Keratinocyte (primary cell): Measurements from ENCODE around the gene DSCAM. TPM values are rescaled to one million over a fixed set of nuclear protein-coding genes. Genes with fewer than 3 reads are reported as not detected.

ENCODE experiments used
- DNase-seq: peaks from one replicate; pipeline ENCODE4 v3.0.0-alpha.2; 2011; ENCODE audit warnings: low read depth, missing footprints, low spot score
- FAIRE-seq: peaks from 2 replicates; lab custom pipeline; 2011; peaks lifted over from hg19 to GRCh38; lab: Jason Lieb, UNC
- H2AFZ ChIP-seq: 2 replicates; pipeline ENCODE4 v1.6.0; 2012; ENCODE audit warnings: low read length, control low read depth, inconsistent platforms; ENCODE audit not compliant: control insufficient read depth
- H3K27ac ChIP-seq: 2 replicates; pipeline ENCODE4 v1.5.1; 2011; ENCODE audit warnings: low read length; ENCODE audit not compliant: control insufficient read depth, insufficient read depth
- H3K27me3 ChIP-seq: 3 replicates; pipeline ENCODE4 v1.6.0; 2011; ENCODE audit warnings: low read length; ENCODE audit not compliant: control insufficient read depth, insufficient read depth; ENCODE audit errors: extremely low read depth
- H3K36me3 ChIP-seq, 2 experiments: 2 replicates in 1 of 2; 3 replicates in 1 of 2; pipeline ENCODE4 v1.5.1; 2011; ENCODE audit warnings: low read length in 2 of 2, mild to moderate bottlenecking in 1 of 2; ENCODE audit not compliant: control insufficient read depth in 2 of 2, insufficient read depth in 2 of 2; ENCODE audit errors: extremely low read depth in 1 of 2
- H3K4me1 ChIP-seq: 3 replicates; pipeline ENCODE4 v1.5.1; 2011; ENCODE audit warnings: low read length; ENCODE audit not compliant: control insufficient read depth, insufficient read depth; ENCODE audit errors: extremely low read depth
- H3K4me2 ChIP-seq: 3 replicates; pipeline ENCODE4 v1.6.0; 2011; ENCODE audit warnings: low read depth, low read length; ENCODE audit not compliant: control insufficient read depth, insufficient read depth; ENCODE audit errors: extremely low read depth
- H3K4me3 ChIP-seq, 3 experiments: fragments of 200-600 bp in 1 of 3; sonication (generic) in 1 of 3; 2 replicates in 2 of 3; 3 replicates in 1 of 3; pipeline ENCODE4 v1.5.1; 2011 to 2016; ENCODE audit warnings: low read length in 3 of 3, mild to moderate bottlenecking in 3 of 3, control low read depth in 2 of 3, inconsistent platforms in 1 of 3, low read depth in 1 of 3, mixed read lengths in 1 of 3, mixed run types in 1 of 3, moderate library complexity in 1 of 3; ENCODE audit not compliant: control insufficient read depth in 2 of 3, insufficient read depth in 2 of 3; ENCODE audit errors: extremely low read depth in 1 of 3
- H3K79me2 ChIP-seq: 2 replicates; pipeline ENCODE4 v1.6.0; 2012; ENCODE audit warnings: low read length; ENCODE audit not compliant: control insufficient read depth, insufficient read depth
- H3K9ac ChIP-seq: 3 replicates; pipeline ENCODE4 v1.6.0; 2011; ENCODE audit warnings: low read length; ENCODE audit not compliant: control insufficient read depth, insufficient read depth; ENCODE audit errors: extremely low read depth
- H3K9me1 ChIP-seq: 3 replicates; pipeline ENCODE4 v1.6.0; 2011; ENCODE audit warnings: low read length; ENCODE audit not compliant: control insufficient read depth, insufficient read depth; ENCODE audit errors: extremely low read depth
- H3K9me3 ChIP-seq: 2 replicates; pipeline ENCODE4 v1.5.1; 2012; ENCODE audit warnings: low read depth, low read length; ENCODE audit not compliant: control insufficient read depth
- H4K20me1 ChIP-seq: 3 replicates; pipeline ENCODE4 v1.6.0; 2011; ENCODE audit warnings: low read length; ENCODE audit not compliant: control insufficient read depth, insufficient read depth; ENCODE audit errors: extremely low read depth
- CTCF ChIP-seq, 3 experiments: IDR thresholded peaks in 1 of 3; conservative IDR thresholded peaks in 1 of 3; optimal IDR thresholded peaks in 1 of 3; 2 replicates in 2 of 3; 3 replicates in 1 of 3; pipeline versions ENCODE3 to v1.5.1; 2011; ENCODE audit warnings: low read length in 3 of 3, mild to moderate bottlenecking in 3 of 3, moderate library complexity in 2 of 3, control low read depth in 1 of 3, inconsistent platforms in 1 of 3; ENCODE audit not compliant: insufficient read depth in 2 of 3; ENCODE audit errors: extremely low read depth in 1 of 3
- EZH2 ChIP-seq: IDR thresholded peaks from one replicate; pipeline ENCODE4 v1.6.1; 2012; ENCODE audit warnings: inconsistent platforms, mild to moderate bottlenecking, low read length, moderate library complexity
- dilution Hi-C: fragments of 300-500 bp; cut with MboI; formaldehyde crosslinking; loops from one replicate; pipeline ENCODE4 v1.7.0; 2020; ENCODE audit warnings: low sequenced_read_pairs; ENCODE audit not compliant: extremely low pct_ligation_motif_present
- polyA plus RNA-seq, 5 experiments: library from polyadenylated mRNA; depleted of rRNA in 3 of 5; stranded (reverse) in 3 of 5; stranded (forward) in 1 of 5; unstranded in 1 of 5; fragments of >200 nt; gene quantifications; 1 replicate in 1 of 5; 2 replicates in 3 of 5; 3 replicates in 1 of 5; pipeline versions ENCODE4 v1.2.1 to v1.2.3, GENCODE V29; 2011 to 2012; ENCODE audit warnings: missing spikeins in 2 of 5, low read depth in 1 of 5, low replicate concordance in 1 of 5

Gene DSCAM
- polyA plus RNA-seq, 1 donor (not counting 4 experiments of a cell fraction or from before 2014, with no cell fraction given): 2.1 TPM

DNA sequence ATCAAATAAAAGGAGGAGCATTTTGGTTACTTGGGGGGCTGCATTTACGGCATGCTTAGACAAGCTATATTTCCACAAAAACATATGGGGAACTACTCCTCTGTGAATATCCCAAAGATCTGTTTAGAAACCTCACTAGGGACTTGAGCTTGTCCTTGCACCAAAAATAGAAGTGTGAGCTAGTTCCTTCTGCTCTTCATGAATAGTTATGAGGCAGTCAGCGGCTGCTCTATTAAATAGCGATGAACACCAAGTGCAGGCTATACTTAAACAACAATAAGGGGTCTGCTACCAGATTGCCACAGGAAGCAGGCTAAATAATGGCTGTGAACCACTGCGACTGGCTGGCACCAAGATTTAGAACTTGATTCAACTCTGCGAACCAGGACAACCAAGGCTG lies 789.6 kb downstream of the DSCAM start:
- no peak overlapping the region for H2AFZ ChIP-seq
- H3K9ac ChIP-seq: no peak overlapping the region
- no peak overlapping the region for H3K4me3 ChIP-seq
- no peaks in the 10 kb centered on the region for H3K9me3 ChIP-seq
- dilution Hi-C loops: no loop called here
- no peak overlapping the region for H3K4me2 ChIP-seq
- H3K27ac ChIP-seq: no peak overlapping the region
- FAIRE-seq: no peak
- H3K79me2 ChIP-seq: no peaks in the 10 kb centered on the region
- H3K36me3 ChIP-seq: no peaks in the 10 kb centered on the region
- TF ChIP-seq EZH2: no peak
- no peak for TF ChIP-seq CTCF (optimal IDR thresholded peaks at IDR 0.05 in 1 of 3, IDR thresholded peaks at IDR 0.05 in 1 of 3, conservative IDR thresholded peaks at IDR 0.05 in 1 of 3; ENCODE audit: extremely low read depth in 1 of 3, insufficient read depth in 2 of 3, low read length in 3 of 3)
- no peaks in the 10 kb centered on the region for H3K27me3 ChIP-seq
- H4K20me1 ChIP-seq: no peaks in the 10 kb centered on the region
- no peaks in the 10 kb centered on the region for H3K4me1 ChIP-seq
- DNase-seq: no peak
- H3K9me1 ChIP-seq: no peaks in the 10 kb centered on the region

- no peaks in the 10 kb centered on the region for H3K9me1 ChIP-seq
- DNase-seq (no peak), FAIRE-seq (no peak)
- dilution Hi-C loops: no loop called here
- H3K4me3 ChIP-seq: no peak overlapping the region
- H3K4me2 ChIP-seq: no peak overlapping the region
- no peak overlapping the region for H2AFZ ChIP-seq
- H3K27me3 ChIP-seq: no peaks in the 10 kb centered on the region
- H3K9me3 ChIP-seq: no peaks in the 10 kb centered on the region
- no peak overlapping the region for H3K27ac ChIP-seq
- no peaks in the 10 kb centered on the region for H3K4me1 ChIP-seq
- H3K36me3 ChIP-seq: no peaks in the 10 kb centered on the region
- no peaks in the 10 kb centered on the region for H4K20me1 ChIP-seq
- no peak for TF ChIP-seq CTCF (optimal IDR thresholded peaks at IDR 0.05 in 1 of 3, IDR thresholded peaks at IDR 0.05 in 1 of 3, conservative IDR thresholded peaks at IDR 0.05 in 1 of 3; ENCODE audit: extremely low read depth in 1 of 3, insufficient read depth in 2 of 3, low read length in 3 of 3)
- TF ChIP-seq EZH2: no peak
- H3K79me2 ChIP-seq: no peaks in the 10 kb centered on the region
- H3K9ac ChIP-seq: no peak overlapping the region
Measured at GRCh38 chr21:40056031-40056430, 790.9 kb downstream of the DSCAM start.
